Measurements from ENCODE around the gene IFT43.

The IFT43 gene

GRCh38 chr14:76015191-76015590, 29.6 kb downstream of the IFT43 start:
- DNase-seq (ENCODE audit: low read depth): no peak

DNA sequence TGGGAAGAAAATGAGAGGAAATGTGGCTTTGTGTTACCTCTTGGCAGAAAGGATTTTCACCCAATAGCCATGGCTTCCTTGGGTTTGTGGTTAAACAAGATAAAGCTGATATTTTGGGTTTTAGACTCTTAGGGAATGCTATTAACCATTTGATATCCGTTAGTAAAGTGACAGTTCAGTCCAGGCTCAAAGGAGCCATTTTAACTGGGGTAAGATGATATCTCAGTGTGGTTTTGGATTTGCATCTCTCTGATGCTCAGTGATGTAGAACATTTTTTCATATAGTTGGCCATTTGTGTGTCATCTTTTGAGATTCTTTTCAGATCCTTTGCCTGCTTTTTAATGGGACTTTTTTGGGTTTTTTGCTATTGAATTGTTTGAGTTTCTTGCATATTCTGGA, 30.1 kb downstream of the IFT43 start:
- DNase-seq (ENCODE audit: low read depth): no peak

DNA sequence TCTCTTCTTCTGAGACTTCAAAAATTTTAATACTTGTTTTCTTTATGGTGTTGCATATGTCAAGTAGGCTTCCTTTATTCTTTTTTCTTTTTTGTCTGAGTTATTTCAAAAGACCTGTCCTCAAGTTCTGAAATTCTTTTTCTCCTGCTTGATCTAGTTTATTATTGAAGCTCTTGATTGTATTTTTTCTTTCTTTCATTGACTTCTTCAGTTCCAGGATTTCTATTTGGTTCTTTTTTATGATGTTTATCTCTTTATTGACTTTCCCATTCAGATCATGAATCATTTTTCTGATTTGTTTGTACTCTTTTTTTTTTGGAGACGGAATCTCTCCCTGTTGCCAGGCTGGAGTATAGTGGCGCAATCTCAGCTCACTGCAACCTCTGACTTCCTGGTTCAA, 34.1 kb downstream of the IFT43 start:
- DNase-seq (ENCODE audit: low read depth): no peak

DNA sequence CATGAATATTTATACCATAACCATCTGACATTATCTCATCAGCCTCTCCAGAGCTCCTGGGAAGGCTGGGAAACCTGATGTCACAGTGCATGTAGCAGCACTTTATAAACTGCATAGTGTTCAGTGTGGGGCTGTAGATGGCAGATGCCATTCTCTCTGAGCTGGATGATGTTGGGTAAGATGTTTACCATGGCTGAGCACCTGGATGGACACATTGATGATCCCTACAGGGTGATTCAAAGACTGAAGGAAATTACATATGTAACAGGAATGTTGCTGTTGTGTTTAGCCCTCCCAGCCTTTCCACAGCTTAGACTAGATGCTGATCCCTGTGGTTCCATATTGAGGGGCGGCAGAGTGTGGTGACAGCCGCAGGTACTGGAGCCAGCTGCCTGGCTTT, 37.4 kb downstream of the IFT43 start:
- DNase-seq (ENCODE audit: low read depth): no peak

DNA sequence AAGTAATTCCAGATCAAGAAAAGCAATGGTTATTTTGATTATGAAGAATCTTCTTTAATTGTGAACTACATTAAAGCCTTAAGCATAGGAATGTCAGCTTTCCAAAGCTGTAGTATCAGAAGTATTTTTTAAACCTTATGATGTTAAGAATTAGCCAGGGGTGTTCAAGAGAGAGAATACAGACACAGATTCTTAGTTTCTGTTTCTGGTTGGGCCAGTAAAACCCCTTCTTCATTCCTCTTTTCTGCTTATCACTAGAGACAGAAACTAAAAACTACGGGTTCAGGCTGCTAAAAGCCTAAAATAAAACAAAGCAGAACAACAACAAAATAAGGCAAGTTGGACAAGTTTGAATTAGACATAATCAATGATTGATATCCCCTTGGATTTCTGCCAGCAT, 38.2 kb downstream of the IFT43 start:
- no peak for DNase-seq (ENCODE audit: low read depth)

DNA sequence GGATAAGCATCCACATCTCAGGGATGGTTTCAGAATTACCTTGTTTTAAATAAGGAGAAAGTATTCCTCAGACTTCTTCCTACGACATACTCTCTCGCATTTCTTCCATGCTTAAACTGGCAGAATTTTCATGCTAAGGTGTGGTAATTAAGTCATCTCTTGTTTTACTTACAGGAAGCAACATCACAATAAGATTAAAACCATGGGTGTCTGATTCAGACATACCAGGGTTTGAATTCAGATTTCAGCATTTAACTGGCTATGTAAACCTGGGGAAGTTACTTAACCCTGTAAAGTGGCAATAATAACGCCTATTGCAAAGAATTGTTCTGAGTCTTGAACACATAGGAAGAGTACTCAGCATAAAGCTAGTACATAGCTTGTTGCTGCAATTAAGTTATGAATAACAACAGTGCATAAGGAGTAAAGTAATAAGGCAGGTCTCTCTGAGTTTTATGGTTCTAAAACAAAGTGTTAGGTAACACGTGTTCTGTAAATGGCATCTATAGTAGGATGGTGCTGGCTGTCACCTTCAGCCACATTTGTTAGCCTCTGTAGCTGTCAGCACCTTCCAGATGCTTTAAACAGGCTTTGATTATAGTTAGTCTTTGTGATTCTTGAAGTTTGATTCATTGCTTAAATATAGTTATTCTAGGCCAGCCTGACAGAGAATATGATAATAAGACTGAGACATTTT, 38.8 kb downstream of the IFT43 start:
- no peak for DNase-seq (ENCODE audit: low read depth)

- DNase-seq (ENCODE audit: low read depth): no peak
Observed at GRCh38 chr14:76034566-76034965, 49.0 kb downstream of the IFT43 start.

DNA sequence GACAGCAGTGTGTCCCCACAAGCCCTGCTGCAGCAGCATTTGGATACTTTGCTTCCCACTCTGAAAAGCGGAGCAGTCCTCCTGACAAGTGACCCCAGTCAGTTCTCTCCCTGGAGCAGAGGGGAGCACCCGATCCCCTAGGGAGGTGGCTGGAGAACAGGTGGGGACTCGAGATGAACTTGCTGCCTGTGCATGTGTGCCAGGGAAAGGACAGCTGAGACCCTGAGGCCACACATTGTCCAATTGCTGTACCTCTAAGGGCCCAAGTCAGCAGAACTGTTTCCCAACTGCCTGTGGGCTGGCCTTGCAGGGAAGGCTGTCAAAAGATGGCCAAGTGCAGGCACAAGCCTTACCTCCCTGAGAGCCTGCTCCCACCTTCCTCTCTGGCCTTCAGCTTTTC, 55.1 kb downstream of the IFT43 start:
- no peak for DNase-seq (ENCODE audit: low read depth)

- DNase-seq (ENCODE audit: low read depth): no peak
Observed at GRCh38 chr14:76045773-76046172, 60.2 kb downstream of the IFT43 start.

DNA sequence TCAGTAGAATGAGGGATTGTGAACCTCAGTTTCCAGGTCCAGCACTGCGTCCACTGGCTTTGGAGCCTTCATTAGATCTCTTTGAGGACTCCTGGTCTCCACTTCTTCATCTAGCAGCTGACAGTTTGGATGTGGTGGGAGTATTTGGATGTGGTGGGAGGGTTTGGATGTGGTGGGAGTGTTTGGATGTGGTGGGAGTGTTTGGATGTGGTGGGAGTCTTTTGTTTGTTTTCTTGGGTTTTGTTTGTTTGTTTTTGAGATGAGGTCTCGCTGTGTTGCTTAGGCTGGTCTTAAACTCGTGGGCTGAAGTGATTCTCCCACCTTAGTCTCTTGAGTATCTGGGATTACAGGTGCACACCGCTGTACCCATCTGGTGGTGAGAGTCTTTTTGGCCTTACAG, 64.7 kb downstream of the IFT43 start:
- DNase-seq (ENCODE audit: low read depth): no peak

DNA sequence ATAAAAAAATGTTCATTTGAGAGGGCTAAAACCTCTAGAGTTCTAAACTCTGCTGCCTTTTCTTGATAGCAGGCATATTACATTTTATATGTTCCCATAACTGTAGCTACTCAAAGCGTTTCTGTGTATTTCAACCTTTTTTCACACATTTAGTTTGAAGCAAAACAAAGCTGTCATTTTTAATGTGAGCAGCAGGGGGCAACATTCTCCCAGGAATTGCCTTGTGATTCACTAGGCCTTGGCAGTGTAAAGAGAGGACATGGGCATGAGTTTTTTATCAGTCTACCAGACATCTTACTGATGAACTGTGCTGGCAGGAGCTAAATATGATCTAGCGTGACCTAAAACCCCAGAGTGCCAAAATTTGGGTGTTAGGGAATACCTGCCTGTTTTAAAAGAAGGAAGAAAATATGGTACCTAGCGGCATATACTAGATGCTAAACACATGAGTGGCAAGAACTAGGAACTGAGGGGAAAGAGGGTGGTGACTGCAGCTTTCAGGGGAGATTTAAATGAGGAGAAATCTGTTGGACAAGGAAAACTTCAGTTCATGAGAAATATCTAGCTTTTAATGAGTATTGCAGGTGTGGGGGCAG, 65.3 kb downstream of the IFT43 start:
- DNase-seq (ENCODE audit: low read depth): peak; percentile 58

DNA sequence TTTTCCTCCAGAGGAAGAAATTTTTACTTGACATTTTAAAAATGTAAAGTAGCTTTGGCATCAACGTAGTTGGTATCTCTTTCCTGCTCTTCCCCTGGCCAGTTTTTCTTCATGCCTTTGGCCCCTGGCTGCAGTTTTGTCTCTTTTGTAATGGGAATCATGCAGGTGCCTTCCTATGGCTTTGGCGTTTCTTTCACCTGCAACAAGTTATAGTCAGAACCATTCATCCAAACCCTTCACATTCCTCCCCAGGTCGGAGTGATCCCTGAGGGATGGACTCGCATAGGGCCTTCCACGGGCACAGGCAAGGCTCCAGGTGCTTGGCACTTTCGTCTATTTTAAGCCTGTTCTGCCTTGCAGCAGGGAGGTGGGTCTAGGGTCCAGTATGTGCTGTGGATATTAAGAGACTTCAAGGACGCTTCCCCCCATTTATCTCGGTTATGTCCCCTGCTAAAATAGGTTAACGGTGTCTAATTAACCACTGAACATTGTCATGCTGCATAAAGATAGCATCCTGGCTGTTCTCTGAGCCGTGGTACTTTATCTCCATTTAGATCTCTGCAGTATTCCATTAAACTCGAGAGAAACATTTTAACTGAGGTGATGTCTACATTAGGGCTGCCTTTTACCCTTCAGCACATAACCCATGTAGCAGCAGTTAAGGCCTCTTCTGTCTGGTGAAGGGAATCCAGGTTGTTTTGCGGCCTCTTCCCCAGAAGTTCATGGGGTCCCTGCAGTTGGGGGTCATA, 66.3 kb downstream of the IFT43 start:
- no peak for DNase-seq (ENCODE audit: low read depth)

GRCh38 chr14:76053572-76054355, 68.2 kb downstream of the IFT43 start:
- peak; percentile 32 for DNase-seq (ENCODE audit: low read depth)

DNA sequence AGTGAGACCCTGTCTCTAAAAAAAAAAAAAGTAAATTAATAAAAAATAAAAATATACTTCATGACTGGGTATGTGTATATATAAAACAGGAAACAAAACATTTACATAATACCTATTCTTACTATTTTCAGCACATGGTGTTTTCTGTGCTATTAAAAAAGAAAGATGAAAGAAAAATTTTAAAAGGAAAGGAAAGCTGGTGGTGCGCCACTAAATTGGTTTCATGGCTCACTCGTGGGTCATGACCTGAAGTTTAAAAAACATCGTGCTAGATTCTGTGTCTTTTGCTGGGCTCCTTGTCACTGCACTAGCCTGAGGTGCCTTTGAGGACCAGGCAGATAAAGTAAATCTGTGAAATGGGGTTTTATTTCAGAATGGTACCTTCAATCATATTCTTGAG, 69.8 kb downstream of the IFT43 start:
- no peak for DNase-seq (ENCODE audit: low read depth)

- DNase-seq (ENCODE audit: low read depth): no peak
Observed at GRCh38 chr14:76056128-76056527, 70.6 kb downstream of the IFT43 start.

GRCh38 chr14:76057914-76058313, 72.4 kb downstream of the IFT43 start:
- DNase-seq (ENCODE audit: low read depth): no peak

DNA sequence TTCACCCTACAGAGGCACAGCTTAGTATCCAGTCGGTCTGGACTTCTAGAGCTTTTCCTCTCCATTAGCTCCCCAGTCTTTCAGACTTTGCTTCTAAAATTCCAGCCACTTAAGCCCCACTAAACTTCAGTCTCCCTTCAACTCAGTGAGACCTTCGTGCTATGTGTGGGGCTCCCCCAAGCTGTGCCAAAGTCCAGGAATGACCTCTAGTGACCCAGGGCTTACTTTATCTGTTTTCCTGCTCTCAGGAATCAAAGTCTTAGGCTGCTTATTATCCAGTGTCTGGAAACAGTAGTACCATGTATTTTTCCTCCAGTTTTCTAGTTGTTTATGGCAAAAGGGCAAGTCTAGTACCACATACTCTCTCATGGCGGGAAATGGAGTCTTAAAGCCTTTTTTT, 77.8 kb downstream of the IFT43 start:
- no peak for DNase-seq (ENCODE audit: low read depth)

- no peak for DNase-seq (ENCODE audit: low read depth)
Observed at GRCh38 chr14:76065519-76065918, 80.0 kb downstream of the IFT43 start.

- peak; percentile 52 for DNase-seq (ENCODE audit: low read depth)
Observed at GRCh38 chr14:76067536-76067935, 82.0 kb downstream of the IFT43 start.

DNA sequence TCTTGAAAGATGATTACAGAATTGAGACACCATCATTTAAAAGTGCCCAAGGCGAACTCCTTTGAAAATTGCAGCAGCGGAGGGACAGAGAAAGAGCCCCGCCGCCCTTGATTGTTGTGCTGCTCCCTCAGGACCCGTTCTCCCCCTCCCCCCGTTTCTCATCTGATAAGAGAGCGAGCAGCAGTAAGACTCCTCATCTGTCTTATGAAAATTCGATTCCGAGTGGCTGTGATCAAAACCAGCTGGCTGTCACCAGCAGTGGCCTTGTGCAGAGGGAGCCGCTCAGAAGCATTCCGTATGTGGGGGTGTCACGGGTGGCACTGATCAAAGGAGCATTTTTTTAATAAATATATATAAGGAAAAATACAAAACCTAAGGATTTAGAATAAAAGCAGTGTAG, 88.2 kb downstream of the IFT43 start:
- DNase-seq (ENCODE audit: low read depth): no peak

- DNase-seq (ENCODE audit: low read depth): no peak
Observed at GRCh38 chr14:76077340-76077739, 91.8 kb downstream of the IFT43 start.

- DNase-seq (ENCODE audit: low read depth): no peak
Observed at GRCh38 chr14:76078501-76078900, 92.9 kb downstream of the IFT43 start.

DNA sequence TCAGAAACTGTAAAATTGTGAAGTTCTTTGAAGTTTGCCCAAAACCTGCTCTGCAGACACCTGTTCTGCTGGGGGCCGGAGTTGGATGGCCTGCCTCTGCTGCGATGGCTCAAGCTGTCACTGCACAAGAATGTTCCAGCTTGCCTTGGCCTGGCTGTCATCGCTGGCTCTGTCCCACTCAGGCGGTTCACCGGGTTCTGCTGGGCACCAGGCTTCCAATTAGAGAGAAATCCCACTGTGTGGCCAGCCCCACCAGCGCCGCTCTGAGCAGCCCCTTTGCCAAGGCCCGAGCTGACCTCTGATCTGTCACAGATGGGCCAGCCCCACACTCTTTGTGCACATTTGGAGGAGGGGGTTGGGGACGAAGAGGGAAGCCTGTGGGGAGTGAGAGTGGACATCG, 94.5 kb downstream of the IFT43 start:
- DNase-seq (ENCODE audit: low read depth): no peak
